HEK293 (cell line): ENCODE results near the gene TRNP1.

Experiments
- CTCF ChIA-PET: fragments of 350-600 bp; formaldehyde crosslinking; extraction: SDS; loops from one replicate; lab custom pipeline; 2021; ENCODE audit warnings: antibody characterized with exemption; lab: Yijun Ruan, JAX
- POLR2A ChIA-PET: fragments of 300-600 bp; formaldehyde crosslinking; extraction: SDS; loops from one replicate; lab custom pipeline; 2020; ENCODE audit warnings: antibody characterized with exemption, inconsistent platforms; lab: Yijun Ruan, JAX
- H3K27ac ChIP-seq: fragments of 200-500 bp; sonication (Bioruptor generic); 2 replicates; pipeline ENCODE4 v1.5.1; 2014; ENCODE audit warnings: low read depth, low read length, control low read depth, inconsistent platforms; ENCODE audit errors: extremely low read depth
- H3K36me3 ChIP-seq, 2 experiments: fragments of 200-500 bp in 1 of 2; sonication (Bioruptor generic) in 1 of 2; 1 replicate in 1 of 2; 2 replicates in 1 of 2; pipeline ENCODE4 v1.5.1; 2014 to 2017; ENCODE audit warnings: inconsistent platforms in 2 of 2, low read length in 2 of 2; ENCODE audit not compliant: control insufficient read depth in 2 of 2, insufficient read depth in 1 of 2
- H3K4me1 ChIP-seq: fragments of 200-500 bp; sonication (Bioruptor generic); 2 replicates; pipeline ENCODE4 v1.5.1; 2014; ENCODE audit warnings: mild to moderate bottlenecking, low read length, inconsistent platforms; ENCODE audit not compliant: control insufficient read depth, insufficient read depth
- H3K4me3 ChIP-seq: 2 replicates; pipeline ENCODE4 v1.5.1; 2011; ENCODE audit warnings: low read depth, mild to moderate bottlenecking, control low read depth, low read length, moderate library complexity
- H3K9me3 ChIP-seq: fragments of 200-500 bp; sonication (Bioruptor generic); 2 replicates; pipeline ENCODE4 v1.5.1; 2014; ENCODE audit warnings: low read depth, low read length, inconsistent platforms; ENCODE audit not compliant: control insufficient read depth, insufficient read depth
- KLF10 ChIP-seq: fragments of 450-650 bp; IDR thresholded peaks from 2 replicates; pipeline ENCODE4 v1.5.1; 2018; ENCODE audit warnings: missing biosample characterization, mild to moderate bottlenecking, missing genetic modification characterization
- KLF9 ChIP-seq: fragments of 450-650 bp; formaldehyde crosslinking; IDR thresholded peaks from 2 replicates; pipeline ENCODE4 v1.5.1; 2016; ENCODE audit warnings: missing biosample characterization, missing genetic modification characterization, low read depth
- SALL2 ChIP-seq: fragments of 450-650 bp; formaldehyde crosslinking; IDR thresholded peaks from 2 replicates; pipeline ENCODE4 v1.5.0; 2017; ENCODE audit warnings: missing biosample characterization, mild to moderate bottlenecking, missing genetic modification characterization, borderline replicate concordance
- SCRT1 ChIP-seq: fragments of 450-650 bp; formaldehyde crosslinking; IDR thresholded peaks from 2 replicates; pipeline ENCODE4 v1.5.1; 2016; ENCODE audit warnings: missing biosample characterization, missing genetic modification characterization, borderline replicate concordance
- SCRT2 ChIP-seq: fragments of 450-650 bp; formaldehyde crosslinking; IDR thresholded peaks from 2 replicates; pipeline ENCODE4 v1.5.1; 2016; ENCODE audit warnings: missing biosample characterization, missing genetic modification characterization
- SP7 ChIP-seq: fragments of 450-650 bp; formaldehyde crosslinking; IDR thresholded peaks from 2 replicates; pipeline ENCODE4 v1.5.1; 2016; ENCODE audit warnings: missing biosample characterization, missing genetic modification characterization
- ZBTB17 ChIP-seq: fragments of 450-650 bp; formaldehyde crosslinking; IDR thresholded peaks from 2 replicates; pipeline ENCODE4 v1.5.1; 2016; ENCODE audit warnings: missing biosample characterization, missing genetic modification characterization
- ZNF324 ChIP-seq: fragments of 450-650 bp; formaldehyde crosslinking; IDR thresholded peaks from 2 replicates; pipeline ENCODE4 v1.5.1; 2016; ENCODE audit warnings: missing biosample characterization, missing genetic modification characterization
- ZNF335 ChIP-seq: fragments of 450-650 bp; formaldehyde crosslinking; conservative IDR thresholded peaks from 2 replicates; pipeline ENCODE4 v1.5.1; 2016; ENCODE audit warnings: missing biosample characterization, missing genetic modification characterization
- ZNF366 ChIP-seq: fragments of 450-650 bp; formaldehyde crosslinking; conservative IDR thresholded peaks from 2 replicates; pipeline ENCODE4 v1.5.1; 2016; ENCODE audit warnings: missing biosample characterization, missing genetic modification characterization
- ZNF658 ChIP-seq: fragments of 450-650 bp; formaldehyde crosslinking; IDR thresholded peaks from 2 replicates; pipeline ENCODE4; 2016; ENCODE audit warnings: missing biosample characterization, missing genetic modification characterization
- ZSCAN23 ChIP-seq: fragments of 450-650 bp; formaldehyde crosslinking; IDR thresholded peaks from 2 replicates; pipeline ENCODE4 v1.5.1; 2016; ENCODE audit warnings: missing biosample characterization, missing genetic modification characterization
- TF ChIP-seq, protein P1 (sequence below): fragments of 450-650 bp; formaldehyde crosslinking; IDR thresholded peaks from 2 replicates; pipeline ENCODE4 v1.5.1; 2016; ENCODE audit warnings: missing biosample characterization, missing genetic modification characterization
- TF ChIP-seq, protein P2 (sequence below): fragments of 450-650 bp; formaldehyde crosslinking; IDR thresholded peaks from 2 replicates; pipeline ENCODE4 v1.5.1; 2016; ENCODE audit warnings: missing biosample characterization, missing genetic modification characterization
- TF ChIP-seq, protein P3 (sequence below): fragments of 450-650 bp; formaldehyde crosslinking; IDR thresholded peaks from 2 replicates; pipeline ENCODE4 v1.5.1; 2016; ENCODE audit warnings: missing biosample characterization, missing genetic modification characterization
- TF ChIP-seq, protein P4 (sequence below): fragments of 450-650 bp; formaldehyde crosslinking; conservative IDR thresholded peaks from 2 replicates; pipeline ENCODE4 v1.5.1; 2016; ENCODE audit warnings: low read depth, missing biosample characterization, missing genetic modification characterization

TRNP1 gene

DNA sequence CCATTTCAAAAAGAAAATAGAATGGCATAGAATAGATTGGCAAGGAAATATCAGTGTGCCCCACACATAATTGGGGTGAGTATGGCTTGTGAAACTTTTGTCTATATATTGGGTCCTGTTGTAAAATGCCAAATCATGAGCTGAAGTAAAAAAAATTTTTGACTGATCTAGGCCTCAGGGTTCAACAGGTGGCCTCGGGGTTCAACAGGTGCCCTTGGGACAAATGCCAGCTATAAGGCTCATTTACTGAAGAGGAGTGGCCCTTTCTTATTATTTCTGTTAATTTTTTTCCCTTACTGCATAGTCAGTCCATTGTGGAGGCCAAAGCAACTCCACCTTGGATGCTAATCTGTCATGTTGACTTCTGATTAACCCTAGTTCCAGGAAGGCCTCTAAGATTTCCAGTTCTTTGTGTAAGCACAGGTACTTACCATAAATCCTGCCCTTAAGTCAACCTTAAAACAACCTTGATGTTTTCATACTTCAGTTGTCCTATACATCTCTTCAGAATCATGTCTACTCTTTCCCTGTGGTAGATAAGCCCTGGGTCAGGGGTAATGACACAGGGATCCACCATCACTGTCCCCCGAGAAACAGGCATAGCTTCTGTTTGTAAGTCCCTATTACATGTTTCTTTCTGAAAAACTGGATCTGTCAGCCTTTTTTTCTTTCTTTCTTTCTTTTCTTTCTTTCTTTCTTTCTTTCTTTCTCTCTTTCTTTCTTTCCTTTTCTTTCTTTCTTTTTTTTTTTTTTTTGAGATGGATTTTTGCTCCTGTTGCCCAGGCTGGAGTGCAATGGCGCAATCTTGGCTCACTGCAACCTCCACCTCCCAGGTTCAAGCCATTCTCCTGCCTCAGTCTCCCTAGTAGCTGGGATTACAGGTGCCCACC is 16.6 kb upstream of the TRNP1 start:
- H3K27ac ChIP-seq, result no peak overlapping the region
- TF ChIP-seq SCRT1 (tag by site-specific recombination), result peak; percentile 99
- TF ChIP-seq, protein P1, sequence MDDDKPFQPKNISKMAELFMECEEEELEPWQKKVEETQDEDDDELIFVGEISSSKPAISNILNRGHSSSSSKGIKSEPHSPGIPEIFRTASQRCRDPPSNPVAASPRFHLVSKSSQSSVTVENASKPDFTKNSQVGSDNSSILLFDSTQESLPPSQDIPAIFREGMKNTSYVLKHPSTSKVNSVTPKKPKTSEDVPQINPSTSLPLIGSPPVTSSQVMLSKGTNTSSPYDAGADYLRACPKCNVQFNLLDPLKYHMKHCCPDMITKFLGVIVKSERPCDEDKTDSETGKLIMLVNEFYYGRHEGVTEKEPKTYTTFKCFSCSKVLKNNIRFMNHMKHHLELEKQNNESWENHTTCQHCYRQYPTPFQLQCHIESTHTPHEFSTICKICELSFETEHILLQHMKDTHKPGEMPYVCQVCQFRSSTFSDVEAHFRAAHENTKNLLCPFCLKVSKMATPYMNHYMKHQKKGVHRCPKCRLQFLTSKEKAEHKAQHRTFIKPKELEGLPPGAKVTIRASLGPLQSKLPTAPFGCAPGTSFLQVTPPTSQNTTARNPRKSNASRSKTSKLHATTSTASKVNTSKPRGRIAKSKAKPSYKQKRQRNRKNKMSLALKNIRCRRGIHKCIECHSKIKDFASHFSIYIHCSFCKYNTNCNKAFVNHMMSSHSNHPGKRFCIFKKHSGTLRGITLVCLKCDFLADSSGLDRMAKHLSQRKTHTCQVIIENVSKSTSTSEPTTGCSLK, result no peak
- no peak for TF ChIP-seq SP7
- no peak for TF ChIP-seq SALL2
- peak; percentile 70; the same call in 1 of the 2 replicates for TF ChIP-seq ZNF366 (tag by site-specific recombination)
- peak; percentile 100 for TF ChIP-seq SCRT2 (tag by site-specific recombination)
- TF ChIP-seq, all 188 proteins: peak for 3
- Histone ChIP-seq H3K4me3 (no peak overlapping the region), H3K36me3 (no peaks in the 10 kb centered on the region), H3K4me1 (no peaks in the 10 kb centered on the region), H3K9me3 (no peaks in the 10 kb centered on the region)
- ChIA-PET POLR2A (no interaction called here), CTCF (interaction anchor here (0.5 to 2.4 kb wide), 6 partner anchors 9 to 157 kb away, joined by 3 to 11 read pairs (median 4); no protein-coding TSS in a partner anchor)

DNA sequence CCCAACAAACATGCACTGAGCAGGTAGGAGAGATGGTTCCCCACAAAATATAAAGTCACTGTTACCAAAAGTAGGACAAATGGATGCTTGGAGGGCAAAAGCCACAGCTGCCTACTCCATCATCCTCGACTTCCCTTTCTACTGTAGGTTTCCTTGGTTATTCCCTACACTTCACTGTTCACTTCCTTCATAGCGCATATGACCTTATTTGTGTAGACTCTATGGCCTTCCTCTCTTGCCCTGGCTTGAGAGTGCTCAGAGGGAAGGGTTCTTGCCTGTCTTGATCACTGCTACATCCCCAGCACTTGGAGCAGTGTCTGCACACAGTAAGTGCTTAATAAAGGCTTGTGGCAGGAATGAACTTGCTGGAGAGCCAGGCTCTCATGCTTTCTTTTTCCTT is 14.6 kb upstream of the TRNP1 start:
- no peak for TF ChIP-seq ZNF658 (tag by site-specific recombination)
- TF ChIP-seq ZSCAN23, result no peak
- TF ChIP-seq ZNF335 (tag by site-specific recombination), result no peak
- no peak for TF ChIP-seq ZNF324 (tag by site-specific recombination)
- TF ChIP-seq, protein P2, sequence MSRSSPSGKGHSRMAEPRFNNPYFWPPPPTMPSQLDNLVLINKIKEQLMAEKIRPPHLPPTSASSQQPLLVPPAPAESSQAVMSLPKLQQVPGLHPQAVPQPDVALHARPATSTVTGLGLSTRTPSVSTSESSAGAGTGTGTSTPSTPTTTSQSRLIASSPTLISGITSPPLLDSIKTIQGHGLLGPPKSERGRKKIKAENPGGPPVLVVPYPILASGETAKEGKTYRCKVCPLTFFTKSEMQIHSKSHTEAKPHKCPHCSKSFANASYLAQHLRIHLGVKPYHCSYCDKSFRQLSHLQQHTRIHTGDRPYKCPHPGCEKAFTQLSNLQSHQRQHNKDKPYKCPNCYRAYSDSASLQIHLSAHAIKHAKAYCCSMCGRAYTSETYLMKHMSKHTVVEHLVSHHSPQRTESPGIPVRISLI (tag by site-specific recombination), result no peak
- TF ChIP-seq ZBTB17 (tag by site-specific recombination), result no peak
- no peak for TF ChIP-seq KLF10 (tag by site-specific recombination)
- no peak for TF ChIP-seq KLF9 (tag by site-specific recombination)
- TF ChIP-seq, protein P3, sequence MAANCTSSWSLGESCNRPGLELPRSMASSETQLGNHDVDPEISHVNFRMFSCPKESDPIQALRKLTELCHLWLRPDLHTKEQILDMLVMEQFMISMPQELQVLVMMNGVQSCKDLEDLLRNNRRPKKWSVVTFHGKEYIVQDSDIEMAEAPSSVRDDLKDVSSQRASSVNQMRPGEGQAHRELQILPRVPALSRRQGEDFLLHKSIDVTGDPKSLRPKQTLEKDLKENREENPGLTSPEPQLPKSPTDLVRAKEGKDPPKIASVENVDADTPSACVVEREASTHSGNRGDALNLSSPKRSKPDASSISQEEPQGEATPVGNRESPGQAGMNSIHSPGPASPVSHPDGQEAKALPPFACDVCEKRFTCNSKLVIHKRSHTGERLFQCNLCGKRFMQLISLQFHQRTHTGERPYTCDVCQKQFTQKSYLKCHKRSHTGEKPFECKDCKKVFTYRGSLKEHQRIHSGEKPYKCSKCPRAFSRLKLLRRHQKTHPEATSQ (tag by site-specific recombination), result no peak
- TF ChIP-seq, protein P4, sequence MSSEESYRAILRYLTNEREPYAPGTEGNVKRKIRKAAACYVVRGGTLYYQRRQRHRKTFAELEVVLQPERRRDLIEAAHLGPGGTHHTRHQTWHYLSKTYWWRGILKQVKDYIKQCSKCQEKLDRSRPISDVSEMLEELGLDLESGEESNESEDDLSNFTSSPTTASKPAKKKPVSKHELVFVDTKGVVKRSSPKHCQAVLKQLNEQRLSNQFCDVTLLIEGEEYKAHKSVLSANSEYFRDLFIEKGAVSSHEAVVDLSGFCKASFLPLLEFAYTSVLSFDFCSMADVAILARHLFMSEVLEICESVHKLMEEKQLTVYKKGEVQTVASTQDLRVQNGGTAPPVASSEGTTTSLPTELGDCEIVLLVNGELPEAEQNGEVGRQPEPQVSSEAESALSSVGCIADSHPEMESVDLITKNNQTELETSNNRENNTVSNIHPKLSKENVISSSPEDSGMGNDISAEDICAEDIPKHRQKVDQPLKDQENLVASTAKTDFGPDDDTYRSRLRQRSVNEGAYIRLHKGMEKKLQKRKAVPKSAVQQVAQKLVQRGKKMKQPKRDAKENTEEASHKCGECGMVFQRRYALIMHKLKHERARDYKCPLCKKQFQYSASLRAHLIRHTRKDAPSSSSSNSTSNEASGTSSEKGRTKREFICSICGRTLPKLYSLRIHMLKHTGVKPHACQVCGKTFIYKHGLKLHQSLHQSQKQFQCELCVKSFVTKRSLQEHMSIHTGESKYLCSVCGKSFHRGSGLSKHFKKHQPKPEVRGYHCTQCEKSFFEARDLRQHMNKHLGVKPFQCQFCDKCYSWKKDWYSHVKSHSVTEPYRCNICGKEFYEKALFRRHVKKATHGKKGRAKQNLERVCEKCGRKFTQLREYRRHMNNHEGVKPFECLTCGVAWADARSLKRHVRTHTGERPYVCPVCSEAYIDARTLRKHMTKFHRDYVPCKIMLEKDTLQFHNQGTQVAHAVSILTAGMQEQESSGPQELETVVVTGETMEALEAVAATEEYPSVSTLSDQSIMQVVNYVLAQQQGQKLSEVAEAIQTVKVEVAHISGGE (tag by site-specific recombination), result no peak
- no peak overlapping the region for H3K4me3 ChIP-seq
- no peaks in the 10 kb centered on the region for H3K9me3 ChIP-seq
- H3K4me1 ChIP-seq, result no peaks in the 10 kb centered on the region
- ChIA-PET CTCF (no interaction called here), POLR2A (interaction anchor here (0.7 kb wide), 1 partner anchor 30 kb away, joined by 3 read pairs; no protein-coding TSS in a partner anchor)
- no peak overlapping the region for H3K27ac ChIP-seq
- H3K36me3 ChIP-seq, result no peaks in the 10 kb centered on the region
